IMR-90 (cell line): Measurements from ENCODE around the gene OTOG. TPM values are rescaled to one million over a fixed set of nuclear protein-coding genes. Genes with fewer than 3 reads are reported as not detected.

Experiments
- ATAC-seq: fragments of 200-7000 bp; cut with Tn5 transposase; 2 replicates; pipeline ENCODE4 v1.9.1; 2020; ENCODE audit warnings: low read depth, mild to moderate bottlenecking, moderate library complexity
- BruUV-seq: library from RNA; stranded (reverse); fragments of 400-500 nt; replicated peaks from 2 replicates; lab custom pipeline; 2021; lab: Mats Ljungman, UMichigan
- CTCF ChIA-PET: fragments of 300-600 bp; formaldehyde crosslinking; extraction: SDS; loops from one replicate; lab custom pipeline; 2021; ENCODE audit warnings: antibody characterized with exemption; lab: Yijun Ruan, JAX
- POLR2A ChIA-PET: fragments of 300-600 bp; sonication (Branson Sonifier 250); formaldehyde crosslinking; loops from one replicate; lab custom pipeline; 2022; ENCODE audit warnings: antibody characterized with exemption; ENCODE audit not compliant: unreplicated experiment; lab: Charles Lee
- DNase-seq: peaks from one replicate; pipeline ENCODE4 v3.0.0; 2013
- H2AFZ ChIP-seq: replicated peaks from 2 replicates; pipeline ENCODE3; 2013; ENCODE audit warnings: low read length, mild to moderate bottlenecking; ENCODE audit not compliant: poor library complexity
- H2AK5ac ChIP-seq: 2 replicates; pipeline ENCODE4 v1.6.1; 2013; ENCODE audit warnings: low read depth, low read length, inconsistent platforms
- H2AK9ac ChIP-seq: replicated peaks from 2 replicates; pipeline ENCODE3; 2013; ENCODE audit warnings: mild to moderate bottlenecking, low read depth, low read length, moderate library complexity; ENCODE audit not compliant: poor library complexity
- H2BK120ac ChIP-seq: 2 replicates; pipeline ENCODE4 v1.6.1; 2013; ENCODE audit warnings: low read depth, low read length, inconsistent platforms
- H2BK15ac ChIP-seq: 3 replicates; pipeline ENCODE4 v1.6.1; 2013; ENCODE audit warnings: low read depth, low read length, inconsistent platforms
- H2BK20ac ChIP-seq: 2 replicates; pipeline ENCODE4 v1.6.1; 2013; ENCODE audit warnings: low read depth, mild to moderate bottlenecking, inconsistent platforms, low read length, moderate library complexity
- H2BK5ac ChIP-seq: 2 replicates; pipeline ENCODE4 v1.6.1; 2013; ENCODE audit warnings: mild to moderate bottlenecking, low read depth, low read length, inconsistent platforms; ENCODE audit not compliant: poor library complexity, severe bottlenecking
- H3K14ac ChIP-seq: replicated peaks from 2 replicates; pipeline ENCODE4 v1.6.1; 2013; ENCODE audit warnings: low read depth, low read length, inconsistent platforms
- H3K18ac ChIP-seq: 2 replicates; pipeline ENCODE4 v1.6.1; 2013; ENCODE audit warnings: low read depth, low read length, control low read depth
- H3K23ac ChIP-seq: 2 replicates; pipeline ENCODE4 v1.6.1; 2013; ENCODE audit warnings: low read depth, low read length, inconsistent platforms
- H3K27ac ChIP-seq: 2 replicates; pipeline ENCODE4 v1.5.1; 2013; ENCODE audit warnings: mild to moderate bottlenecking, control low read depth, low read length; ENCODE audit not compliant: insufficient read depth
- H3K27me3 ChIP-seq: 2 replicates; pipeline ENCODE4 v1.6.1; 2013; ENCODE audit warnings: low read length; ENCODE audit not compliant: control insufficient read depth, insufficient read depth
- H3K36me3 ChIP-seq: 2 replicates; pipeline ENCODE4 v1.6.1; 2013; ENCODE audit warnings: low read length, mixed read lengths; ENCODE audit not compliant: control insufficient read depth, insufficient read depth
- H3K4ac ChIP-seq: 2 replicates; pipeline ENCODE4 v1.6.1; 2013; ENCODE audit warnings: low read depth, low read length, inconsistent platforms
- H3K4me1 ChIP-seq: 2 replicates; pipeline ENCODE4 v1.6.1; 2013; ENCODE audit warnings: low read length, mixed read lengths; ENCODE audit not compliant: control insufficient read depth, insufficient read depth
- H3K4me2 ChIP-seq: 2 replicates; pipeline ENCODE4 v1.6.1; 2013; ENCODE audit warnings: low read depth, mild to moderate bottlenecking, control low read depth, low read length, moderate library complexity
- H3K4me3 ChIP-seq: 2 replicates; pipeline ENCODE4 v1.5.1; 2013; ENCODE audit warnings: low read depth, mild to moderate bottlenecking, control low read depth, low read length, moderate library complexity; ENCODE audit not compliant: insufficient read depth
- H3K56ac ChIP-seq: 2 replicates; pipeline ENCODE4 v1.6.1; 2013; ENCODE audit warnings: low read length, inconsistent platforms; ENCODE audit not compliant: insufficient read depth; ENCODE audit errors: extremely low read depth
- H3K79me1 ChIP-seq, 2 experiments: 2 replicates each; pipeline ENCODE4 v1.6.1; 2013; ENCODE audit warnings: low read length in 2 of 2, inconsistent platforms in 1 of 2, low read depth in 1 of 2
- H3K9ac ChIP-seq: 2 replicates; pipeline ENCODE4 v1.6.1; 2013; ENCODE audit warnings: low read depth, low read length, control low read depth
- H3K9me1 ChIP-seq: 2 replicates; pipeline ENCODE4 v1.6.1; 2013; ENCODE audit warnings: low read length, inconsistent platforms; ENCODE audit not compliant: insufficient read depth
- H3K9me3 ChIP-seq: 2 replicates; pipeline ENCODE4 v1.6.1; 2013; ENCODE audit warnings: low read length; ENCODE audit not compliant: control insufficient read depth, insufficient read depth
- H4K20me1 ChIP-seq: 2 replicates; pipeline ENCODE4 v1.6.1; 2013; ENCODE audit warnings: low read length, inconsistent platforms; ENCODE audit not compliant: insufficient read depth
- H4K5ac ChIP-seq: 2 replicates; pipeline ENCODE4 v1.6.1; 2013; ENCODE audit warnings: mild to moderate bottlenecking, low read depth, low read length, control low read depth
- H4K8ac ChIP-seq, 2 experiments: 2 replicates each; pipeline ENCODE4 v1.6.1; 2013; ENCODE audit warnings: low read depth in 2 of 2, low read length in 2 of 2, control low read depth in 1 of 2, inconsistent platforms in 1 of 2
- H4K91ac ChIP-seq: 2 replicates; pipeline ENCODE4 v1.6.1; 2013; ENCODE audit warnings: low read depth, low read length, inconsistent platforms; ENCODE audit not compliant: insufficient read depth
- BHLHE40 ChIP-seq: fragments of 150-350 bp; IDR thresholded peaks from 2 replicates; pipeline ENCODE4 v1.6.1; 2016; ENCODE audit warnings: mild to moderate bottlenecking, low read depth, low read length
- CEBPB ChIP-seq: IDR thresholded peaks from 2 replicates; pipeline ENCODE4 v1.6.1; 2012; ENCODE audit warnings: low read depth, low read length, improper control_type of control experiment
- CTCF ChIP-seq: conservative IDR thresholded peaks from 2 replicates; pipeline ENCODE4 v1.5.1; 2012; ENCODE audit warnings: mild to moderate bottlenecking, low read depth, low read length, improper control_type of control experiment
- ELK1 ChIP-seq: fragments of 150-350 bp; IDR thresholded peaks from 2 replicates; pipeline ENCODE4 v1.6.1; 2016; ENCODE audit warnings: low read depth, mild to moderate bottlenecking, low read length, moderate library complexity, borderline replicate concordance
- MAZ ChIP-seq: IDR thresholded peaks from 2 replicates; pipeline ENCODE4 v1.6.1; 2012; ENCODE audit warnings: low read depth, mild to moderate bottlenecking, low read length, improper control_type of control experiment, moderate library complexity, borderline replicate concordance
- POLR2A ChIP-seq: IDR thresholded peaks from 2 replicates; pipeline ENCODE4 v1.6.1; 2012; ENCODE audit warnings: mild to moderate bottlenecking, low read depth, low read length
- RAD21 ChIP-seq: IDR thresholded peaks from 2 replicates; pipeline ENCODE4 v1.6.1; 2012; ENCODE audit warnings: low read length, improper control_type of control experiment
- SMC3 ChIP-seq: fragments of 150-350 bp; IDR thresholded peaks from 2 replicates; pipeline ENCODE4 v1.6.1; 2016; ENCODE audit warnings: low read depth, mild to moderate bottlenecking, antibody characterized with exemption, low read length, moderate library complexity
- WGBS, 2 experiments: methylation state at CpG; one replicate each; pipeline versions ENCODE4 v1.1.5 to v1.1.7; 2013; ENCODE audit warnings: missing lambda C conversion rate in 2 of 2; ENCODE audit not compliant: insufficient read length in 1 of 2; ENCODE audit errors: extremely low coverage in 2 of 2; 5-methylcytosine and 5-hydroxymethylcytosine counted together
- dilution Hi-C: fragments of 300-500 bp; cut with HindIII; formaldehyde crosslinking; loops from one replicate; pipeline ENCODE4 v1.14.3; 2018; ENCODE audit warnings: low sequenced_read_pairs; ENCODE audit not compliant: unreplicated experiment
- in situ Hi-C: fragments of 300-500 bp; cut with MboI; formaldehyde crosslinking; loops from 3 replicates; pipeline ENCODE4 v1.14.3; 2019; ENCODE audit warnings: low sequenced_read_pairs, inconsistent platforms, mixed read lengths
- intact Hi-C: fragments of 100-400 bp; cut with micrococcal nuclease; formaldehyde crosslinking; loops from 2 replicates; pipeline ENCODE4 v1.10.0; 2022
- polyA plus RNA-seq, 3 experiments: library from polyadenylated mRNA; depleted of rRNA; stranded (reverse); fragments of >200 nt; gene quantifications; 2 replicates each; pipeline ENCODE4 v1.2.3, GENCODE V29; 2012; ENCODE audit warnings: low replicate concordance in 1 of 3
- total RNA-seq: library from RNA; depleted of rRNA; stranded (reverse); fragments of >200 nt; gene quantifications from 2 replicates; pipeline ENCODE4 v1.2.3, GENCODE V29; 2012

Gene OTOG
- total and polyA plus RNA-seq, 2 of the 4 experiments (the other 2 are of a cell fraction) = not detected

- no peaks in the 10 kb centered on the region for H3K4me1 ChIP-seq
Observed at GRCh38 chr11:17692931-17693330, 145.9 kb downstream of the OTOG start.

More at GRCh38 chr11:17692931-17693330, 145.9 kb downstream of the OTOG start:
- Histone ChIP-seq H3K27ac (no peak overlapping the region), H4K91ac (no peak overlapping the region), H3K9me1 (no peaks in the 10 kb centered on the region), H3K56ac (no peak overlapping the region), H3K4ac (no peak overlapping the region), H3K4me3 (no peak overlapping the region), H2BK120ac (no peak overlapping the region), H4K8ac (no peak overlapping the region), H3K23ac (no peak overlapping the region), H3K14ac (no peak overlapping the region), H2BK5ac (no peak overlapping the region), H2AK9ac (no peak overlapping the region), H3K36me3 (no peaks in the 10 kb centered on the region), H3K18ac (no peak overlapping the region), H2BK15ac (no peak overlapping the region), H3K27me3 (peaks cover 43% of the 10 kb centered on the region), H4K20me1 (no peaks in the 10 kb centered on the region), H3K4me2 (no peak overlapping the region), H4K5ac (no peak overlapping the region), H3K9ac (no peak overlapping the region), H3K9me3 (no peaks in the 10 kb centered on the region), H2AFZ (no peak overlapping the region), H3K79me1 (no peaks in the 10 kb centered on the region), H2BK20ac (no peak overlapping the region), H2AK5ac (no peak overlapping the region)
- no TSS peak for BruUV-seq
- ChIA-PET CTCF (interaction anchor here (1.5 kb wide), 1 partner anchor 95 kb away, joined by 3 read pairs; no protein-coding TSS in a partner anchor), POLR2A (no interaction called here)
- TF ChIP-seq MAZ = no peak
- TF ChIP-seq RAD21 = no peak
- no peak for TF ChIP-seq CTCF
- no peak for TF ChIP-seq POLR2A
- TF ChIP-seq SMC3 = no peak
- TF ChIP-seq CEBPB = no peak
- no peak for TF ChIP-seq BHLHE40
- TF ChIP-seq ELK1 = no peak
- ATAC-seq (no peak), DNase-seq (no peak)
- 100% methylated on average over 2 of the region's 7 CpGs; no CpG with 5 or more reads in 1 of the 2 experiments for WGBS, 2 experiments
- intact Hi-C loops (loop anchor here (10.0 kb wide), 1 partner anchor 1132 kb away; no protein-coding TSS in a partner anchor), dilution Hi-C loops (no loop called here), in situ Hi-C loops (no loop called here)
